GM23338 (cell line): ENCODE measurements around the gene FGD4. TPM values are rescaled to one million over a fixed set of nuclear protein-coding genes. Genes with fewer than 3 reads are reported as not detected.

ENCODE experiments used
- ATAC-seq: fragments of 200-7000 bp; cut with Tn5 transposase; 3 replicates; pipeline ENCODE4 v1.9.1; 2020
- DNase-seq: peaks from one replicate; pipeline ENCODE4 v3.0.0-alpha.2; 2015; ENCODE audit warnings: low spot score
- H2AFZ ChIP-seq: fragments of 200-600 bp; sonication (generic); 2 replicates; pipeline ENCODE4 v1.8.0; 2016; ENCODE audit warnings: antibody characterized with exemption, mild to moderate bottlenecking, moderate library complexity
- H3F3A ChIP-seq: fragments of 200-600 bp; sonication (generic); replicated peaks from 2 replicates; pipeline ENCODE4 v1.8.0; 2017; ENCODE audit warnings: antibody characterized with exemption, mixed run types, low read depth
- H3K27ac ChIP-seq: fragments of 200-600 bp; sonication (generic); 2 replicates; pipeline ENCODE4 v1.6.1; 2016; ENCODE audit warnings: low read depth
- H3K27me3 ChIP-seq: fragments of 200-600 bp; sonication (generic); 2 replicates; pipeline ENCODE4 v1.8.0; 2016; ENCODE audit warnings: mild to moderate bottlenecking, mixed run types, moderate library complexity; ENCODE audit not compliant: insufficient read depth
- H3K36me3 ChIP-seq: fragments of 200-600 bp; sonication (generic); 2 replicates; pipeline ENCODE4 v1.8.0; 2016; ENCODE audit warnings: mild to moderate bottlenecking; ENCODE audit not compliant: insufficient read depth
- H3K4me1 ChIP-seq: fragments of 200-600 bp; sonication (generic); 2 replicates; pipeline ENCODE4 v1.8.0; 2016; ENCODE audit warnings: mild to moderate bottlenecking, moderate library complexity; ENCODE audit not compliant: insufficient read depth
- H3K4me2 ChIP-seq: fragments of 200-600 bp; sonication (generic); 2 replicates; pipeline ENCODE4 v1.7.1; 2017; ENCODE audit warnings: mixed run types
- H3K4me3 ChIP-seq: fragments of 200-600 bp; sonication (generic); 2 replicates; pipeline ENCODE4 v1.6.1; 2016; ENCODE audit warnings: mixed run types
- H3K79me2 ChIP-seq: fragments of 200-600 bp; sonication (generic); replicated peaks from 2 replicates; pipeline ENCODE4 v1.8.0; 2017; ENCODE audit warnings: mild to moderate bottlenecking; ENCODE audit not compliant: insufficient read depth
- H3K9me2 ChIP-seq: fragments of 200-600 bp; sonication (generic); 2 replicates; pipeline ENCODE4 v1.8.0; 2017; ENCODE audit not compliant: insufficient read depth
- H4K20me1 ChIP-seq: fragments of 200-600 bp; sonication (generic); replicated peaks from 2 replicates; pipeline ENCODE4 v1.8.0; 2017; ENCODE audit warnings: mild to moderate bottlenecking; ENCODE audit not compliant: insufficient read depth
- H3K27ac Mint-ChIP-seq: 2 replicates; pipeline ENCODE4 v1.8.0; 2020; ENCODE audit warnings: inconsistent platforms, mild to moderate bottlenecking, moderate library complexity, mixed read lengths
- H3K27me3 Mint-ChIP-seq: 3 replicates; pipeline ENCODE4 v1.8.0; 2022; ENCODE audit warnings: low read depth, mild to moderate bottlenecking, moderate library complexity, mixed read lengths, inconsistent platforms; ENCODE audit not compliant: insufficient read depth, poor library complexity
- H3K36me3 Mint-ChIP-seq: 3 replicates; pipeline ENCODE4 v1.8.0; 2021; ENCODE audit warnings: low read depth, mild to moderate bottlenecking, inconsistent platforms, moderate library complexity, mixed read lengths
- H3K4me1 Mint-ChIP-seq: 3 replicates; pipeline ENCODE4 v1.8.0; 2020; ENCODE audit warnings: mild to moderate bottlenecking, inconsistent platforms, mixed read lengths
- H3K4me3 Mint-ChIP-seq: 3 replicates; pipeline ENCODE4 v1.8.0; 2021; ENCODE audit warnings: moderate library complexity, mild to moderate bottlenecking, inconsistent platforms, mixed read lengths
- H3K9me3 Mint-ChIP-seq: 3 replicates; pipeline ENCODE4 v1.8.0; 2020; ENCODE audit warnings: moderate library complexity, mild to moderate bottlenecking, inconsistent platforms, mixed read lengths
- CREB1 ChIP-seq: fragments of 250-450 bp; sonication (Bioruptor Pico); IDR thresholded peaks from 2 replicates; pipeline ENCODE4 v1.5.0; 2020; ENCODE audit warnings: low read depth, mild to moderate bottlenecking, moderate library complexity
- CTCF ChIP-seq, 2 experiments: fragments of 200-600 bp in 1 of 2; sonication (generic) in 1 of 2; conservative IDR thresholded peaks; 2 replicates each; pipeline versions ENCODE4 v1.5.1 to v1.6.1; 2016 to 2017; ENCODE audit warnings: antibody characterized with exemption in 2 of 2, low read depth in 2 of 2, mild to moderate bottlenecking in 2 of 2, moderate library complexity in 1 of 2
- NANOG ChIP-seq: IDR thresholded peaks from 2 replicates; pipeline ENCODE4 v1.6.1; 2016; ENCODE audit warnings: antibody characterized with exemption, borderline replicate concordance
- REST ChIP-seq: IDR thresholded peaks from one replicate; pipeline ENCODE4 v1.6.1; 2018; ENCODE audit warnings: antibody characterized with exemption; ENCODE audit not compliant: unreplicated experiment
- ZNF331 ChIP-seq: fragments of 250-450 bp; sonication (Bioruptor Pico); IDR thresholded peaks from 2 replicates; pipeline ENCODE4 v1.5.0; 2020; ENCODE audit warnings: low read depth, mild to moderate bottlenecking, moderate library complexity
- ZNF462 ChIP-seq: fragments of 250-450 bp; sonication (Bioruptor Pico); IDR thresholded peaks from 2 replicates; pipeline ENCODE4 v1.5.0; 2020; ENCODE audit warnings: mild to moderate bottlenecking, moderate library complexity
- polyA plus RNA-seq: library from polyadenylated mRNA; unstranded; fragments of >200 nt; fragmentation: Nextera tagmentation; extraction: Ambion mirVana; gene quantifications from 2 replicates; pipeline ENCODE4 v1.2.1, GENCODE V29; 2016
- total RNA-seq: library from RNA; depleted of rRNA; stranded (reverse); fragments of >200 nt; shearing (Covaris generic); gene quantifications from 2 replicates; pipeline ENCODE4 v1.2.3, GENCODE V29; 2014
- TF ChIP-seq, protein P1 (sequence below): IDR thresholded peaks from 2 replicates; pipeline ENCODE4 v1.6.1; 2016; ENCODE audit warnings: antibody characterized with exemption

The FGD4 gene
- total and polyA plus RNA-seq, 2 experiments from 2014 or later = 24.3 to 54.3 TPM

DNA sequence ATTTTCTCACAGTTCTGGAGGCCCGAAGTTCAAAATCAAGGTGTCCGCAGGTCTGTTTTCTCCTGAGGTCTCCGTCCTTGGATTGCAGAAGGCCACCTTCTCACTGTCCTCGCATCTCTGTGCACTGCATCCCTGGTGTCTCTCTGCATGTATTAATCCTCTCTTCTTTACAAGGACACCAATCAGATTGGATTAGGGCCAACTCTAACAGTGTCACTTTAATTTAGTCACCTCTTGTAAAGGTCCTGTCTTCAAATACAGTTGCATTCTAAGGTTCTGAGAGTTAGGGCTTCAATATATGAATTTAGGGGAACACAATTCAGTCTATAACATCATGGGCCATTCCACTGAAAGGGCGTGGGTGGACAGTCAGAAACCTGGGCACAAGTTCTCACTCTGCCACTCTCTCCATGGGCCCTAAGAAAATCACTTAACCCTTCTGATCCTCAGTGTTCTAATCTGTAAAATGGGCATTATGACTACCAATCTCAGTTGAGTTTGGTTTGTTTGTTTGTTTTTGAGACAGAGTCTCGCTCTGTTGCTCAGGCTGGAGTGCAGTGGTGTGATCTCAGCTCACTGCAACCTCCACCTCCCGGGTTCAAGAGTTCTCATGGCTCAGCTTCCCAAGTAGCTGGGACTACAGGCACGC, 41.6 kb upstream of the FGD4 start:
- Mint-ChIP-seq H3K27ac (no peak overlapping the region), H3K4me3 (no peak overlapping the region), H3K36me3 (no peaks in the 10 kb centered on the region; the same call in 1 of the 3 replicates), H3K4me1 (peaks cover 5% of the 10 kb centered on the region), H3K27me3 (peaks cover 6% of the 10 kb centered on the region), H3K9me3 (no peaks in the 10 kb centered on the region)
- H4K20me1 ChIP-seq = no peaks in the 10 kb centered on the region
- no peaks in the 10 kb centered on the region for H3K79me2 ChIP-seq
- H3K4me3 ChIP-seq = no peak overlapping the region
- no peaks in the 10 kb centered on the region; the same call in 1 of the 2 replicates for H3F3A ChIP-seq
- H3K27ac ChIP-seq = no peak overlapping the region
- no peak for ATAC-seq
- H3K4me2 ChIP-seq = no peak overlapping the region
- H3K9me2 ChIP-seq = no peaks in the 10 kb centered on the region
- peaks cover 10% of the 10 kb centered on the region for H3K4me1 ChIP-seq
- no peak for DNase-seq
- H3K36me3 ChIP-seq = no peaks in the 10 kb centered on the region
- TF ChIP-seq NANOG = no peak
- TF ChIP-seq CTCF (conservative IDR thresholded peaks at IDR 0.05; ENCODE audit: low read depth in 2 of 2) = no peak
- TF ChIP-seq, protein P1, sequence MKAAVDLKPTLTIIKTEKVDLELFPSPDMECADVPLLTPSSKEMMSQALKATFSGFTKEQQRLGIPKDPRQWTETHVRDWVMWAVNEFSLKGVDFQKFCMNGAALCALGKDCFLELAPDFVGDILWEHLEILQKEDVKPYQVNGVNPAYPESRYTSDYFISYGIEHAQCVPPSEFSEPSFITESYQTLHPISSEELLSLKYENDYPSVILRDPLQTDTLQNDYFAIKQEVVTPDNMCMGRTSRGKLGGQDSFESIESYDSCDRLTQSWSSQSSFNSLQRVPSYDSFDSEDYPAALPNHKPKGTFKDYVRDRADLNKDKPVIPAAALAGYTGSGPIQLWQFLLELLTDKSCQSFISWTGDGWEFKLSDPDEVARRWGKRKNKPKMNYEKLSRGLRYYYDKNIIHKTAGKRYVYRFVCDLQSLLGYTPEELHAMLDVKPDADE = no peak
- no peak for TF ChIP-seq ZNF331 (CRISPR knock-in tag)
- TF ChIP-seq REST = no peak
- TF ChIP-seq CREB1 = no peak
- no peak for TF ChIP-seq ZNF462 (CRISPR knock-in tag)
- no peak overlapping the region for H2AFZ ChIP-seq
- H3K27me3 ChIP-seq = no peaks in the 10 kb centered on the region
